Activated CD4-positive, alpha-beta T cell treated with anti-CD3 and anti-CD28 coated beads for 1 hour (primary cell): ENCODE data around the gene AMFR.
"Not testable (repeated sequence)": the region's sequence is repeated elsewhere in the genome, so short reads cannot be mapped to it uniquely, and the experiment has no call there.

Experiments used
- DNase-seq: peaks from one replicate; pipeline ENCODE4 v3.0.0-alpha.2; 2020

The AMFR gene

GRCh38 chr16:56387396-56387795 lies 37.9 kb downstream of the AMFR start:
- no peak for DNase-seq

- DNase-seq = no peak
Observed at GRCh38 chr16:56384074-56384721, 41.1 kb downstream of the AMFR start.

- no peak for DNase-seq
Observed at GRCh38 chr16:56382901-56383355, 42.4 kb downstream of the AMFR start.

GRCh38 chr16:56382459-56382858 lies 42.9 kb downstream of the AMFR start:
- DNase-seq = no peak

GRCh38 chr16:56380778-56381485 lies 44.4 kb downstream of the AMFR start:
- DNase-seq = not testable (repeated sequence)

- DNase-seq = not testable (repeated sequence)
Observed at GRCh38 chr16:56379044-56379443, 46.3 kb downstream of the AMFR start.

GRCh38 chr16:56375792-56376191 lies 49.6 kb downstream of the AMFR start:
- not testable (repeated sequence) for DNase-seq

GRCh38 chr16:56373003-56373402 lies 52.3 kb downstream of the AMFR start:
- DNase-seq = no peak

- DNase-seq = no peak
Observed at GRCh38 chr16:56372013-56372634, 53.2 kb downstream of the AMFR start.

- DNase-seq = no peak
Observed at GRCh38 chr16:56371660-56371937, 53.7 kb downstream of the AMFR start.

GRCh38 chr16:56370875-56371659 lies 54.3 kb downstream of the AMFR start:
- DNase-seq = no peak

- no peak for DNase-seq
Observed at GRCh38 chr16:56370185-56370874, 55.0 kb downstream of the AMFR start.

GRCh38 chr16:56369202-56369601 lies 56.1 kb downstream of the AMFR start:
- DNase-seq = no peak

- no peak for DNase-seq
Observed at GRCh38 chr16:56368545-56368944, 56.8 kb downstream of the AMFR start.

GRCh38 chr16:56367764-56368163 lies 57.6 kb downstream of the AMFR start:
- DNase-seq = no peak

- DNase-seq = no peak
Observed at GRCh38 chr16:56366945-56367344, 58.4 kb downstream of the AMFR start.

- DNase-seq = no peak
Observed at GRCh38 chr16:56365552-56365951, 59.8 kb downstream of the AMFR start.

GRCh38 chr16:56364865-56365264 lies 60.5 kb downstream of the AMFR start:
- DNase-seq = no peak

GRCh38 chr16:56363781-56364565 lies 61.4 kb downstream of the AMFR start:
- no peak for DNase-seq

GRCh38 chr16:56363181-56363716 lies 62.1 kb downstream of the AMFR start:
- DNase-seq = no peak

GRCh38 chr16:56362706-56363105 lies 62.6 kb downstream of the AMFR start:
- DNase-seq = no peak
